Fibroblast of mammary gland (primary cell): Measurements from ENCODE around the gene EFCAB7.
A peak's percentile ranks its signal among the peaks of the same experiment; 100 is the strongest.

ENCODE experiments used
- DNase-seq: peaks from one replicate; pipeline ENCODE4 v3.0.0-alpha.2; 2010; ENCODE audit warnings: low read depth
- H3K4me3 ChIP-seq: 2 replicates; pipeline ENCODE4 v1.5.1; 2011; ENCODE audit warnings: low read depth, mild to moderate bottlenecking, low read length, moderate library complexity; ENCODE audit not compliant: control insufficient read depth
- CTCF ChIP-seq: conservative IDR thresholded peaks from 2 replicates; pipeline ENCODE4 v1.5.1; 2011; ENCODE audit warnings: low read depth, low read length, inconsistent platforms; ENCODE audit not compliant: control insufficient read depth, insufficient read depth

Gene EFCAB7

GRCh38 chr1:63545780-63546179, 22.5 kb downstream of the EFCAB7 start:
- no peak for TF ChIP-seq CTCF
- H3K4me3 ChIP-seq: no peak overlapping the region
- DNase-seq: peak; percentile 64

- H3K4me3 ChIP-seq: no peak overlapping the region
- DNase-seq: peak; percentile 96
- no peak for TF ChIP-seq CTCF
These were observed 24.4 kb downstream of the EFCAB7 start for GRCh38 chr1:63547621-63548294.

- DNase-seq: no peak
- no peak overlapping the region for H3K4me3 ChIP-seq
- no peak for TF ChIP-seq CTCF
These were observed 25.0 kb downstream of the EFCAB7 start for GRCh38 chr1:63548303-63548702.

GRCh38 chr1:63548877-63549276, 25.6 kb downstream of the EFCAB7 start:
- no peak for TF ChIP-seq CTCF
- H3K4me3 ChIP-seq: no peak overlapping the region
- no peak for DNase-seq

GRCh38 chr1:63555480-63555879, 32.2 kb downstream of the EFCAB7 start:
- no peak for DNase-seq
- no peak overlapping the region for H3K4me3 ChIP-seq
- no peak for TF ChIP-seq CTCF

GRCh38 chr1:63557365-63557987, 34.2 kb downstream of the EFCAB7 start:
- DNase-seq: peak; percentile 56
- peak; percentile 71 for TF ChIP-seq CTCF
- no peak overlapping the region for H3K4me3 ChIP-seq

- no peak for DNase-seq
- no peak for TF ChIP-seq CTCF
- no peak overlapping the region for H3K4me3 ChIP-seq
These were observed 36.0 kb downstream of the EFCAB7 start for GRCh38 chr1:63559357-63559756.
